H1 (cell line): ENCODE results near the gene CPSF2.

Experiments
- TF ChIP-seq, protein P1 (sequence below): IDR thresholded peaks from 2 replicates; pipeline ENCODE4 v1.6.1; 2012; ENCODE audit warnings: low read length, inconsistent platforms
- TF ChIP-seq, protein P2 (sequence below), 3 experiments: IDR thresholded peaks; 1 replicate in 2 of 3; 2 replicates in 1 of 3; pipeline versions ENCODE4 v1.5.1 to v1.6.1; 2011; ENCODE audit warnings: low read length in 3 of 3, mild to moderate bottlenecking in 3 of 3, inconsistent platforms in 2 of 3, low read depth in 1 of 3, moderate library complexity in 1 of 3; ENCODE audit not compliant: insufficient read depth in 1 of 3; ENCODE audit errors: control extremely low read depth in 1 of 3

- TF ChIP-seq, protein P1, sequence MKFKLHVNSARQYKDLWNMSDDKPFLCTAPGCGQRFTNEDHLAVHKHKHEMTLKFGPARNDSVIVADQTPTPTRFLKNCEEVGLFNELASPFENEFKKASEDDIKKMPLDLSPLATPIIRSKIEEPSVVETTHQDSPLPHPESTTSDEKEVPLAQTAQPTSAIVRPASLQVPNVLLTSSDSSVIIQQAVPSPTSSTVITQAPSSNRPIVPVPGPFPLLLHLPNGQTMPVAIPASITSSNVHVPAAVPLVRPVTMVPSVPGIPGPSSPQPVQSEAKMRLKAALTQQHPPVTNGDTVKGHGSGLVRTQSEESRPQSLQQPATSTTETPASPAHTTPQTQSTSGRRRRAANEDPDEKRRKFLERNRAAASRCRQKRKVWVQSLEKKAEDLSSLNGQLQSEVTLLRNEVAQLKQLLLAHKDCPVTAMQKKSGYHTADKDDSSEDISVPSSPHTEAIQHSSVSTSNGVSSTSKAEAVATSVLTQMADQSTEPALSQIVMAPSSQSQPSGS, result no peak
- TF ChIP-seq, protein P2, sequence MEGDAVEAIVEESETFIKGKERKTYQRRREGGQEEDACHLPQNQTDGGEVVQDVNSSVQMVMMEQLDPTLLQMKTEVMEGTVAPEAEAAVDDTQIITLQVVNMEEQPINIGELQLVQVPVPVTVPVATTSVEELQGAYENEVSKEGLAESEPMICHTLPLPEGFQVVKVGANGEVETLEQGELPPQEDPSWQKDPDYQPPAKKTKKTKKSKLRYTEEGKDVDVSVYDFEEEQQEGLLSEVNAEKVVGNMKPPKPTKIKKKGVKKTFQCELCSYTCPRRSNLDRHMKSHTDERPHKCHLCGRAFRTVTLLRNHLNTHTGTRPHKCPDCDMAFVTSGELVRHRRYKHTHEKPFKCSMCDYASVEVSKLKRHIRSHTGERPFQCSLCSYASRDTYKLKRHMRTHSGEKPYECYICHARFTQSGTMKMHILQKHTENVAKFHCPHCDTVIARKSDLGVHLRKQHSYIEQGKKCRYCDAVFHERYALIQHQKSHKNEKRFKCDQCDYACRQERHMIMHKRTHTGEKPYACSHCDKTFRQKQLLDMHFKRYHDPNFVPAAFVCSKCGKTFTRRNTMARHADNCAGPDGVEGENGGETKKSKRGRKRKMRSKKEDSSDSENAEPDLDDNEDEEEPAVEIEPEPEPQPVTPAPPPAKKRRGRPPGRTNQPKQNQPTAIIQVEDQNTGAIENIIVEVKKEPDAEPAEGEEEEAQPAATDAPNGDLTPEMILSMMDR (IDR thresholded peaks at IDR 0.05; ENCODE audit: control extremely low read depth in 1 of 3, insufficient read depth in 1 of 3, low read depth in 1 of 3, low read length in 3 of 3), result no peak
Observed at GRCh38 chr14:92207012-92207927, 85.5 kb downstream of the CPSF2 start.
